ENCODE measurements around the gene IL15. TPM values are rescaled to one million over a fixed set of nuclear protein-coding genes. Genes with fewer than 3 reads are reported as not detected.

Gene IL15
- total RNA-seq, 2 donors from 2014 or later: 1.2 to 2.0 TPM

DNA sequence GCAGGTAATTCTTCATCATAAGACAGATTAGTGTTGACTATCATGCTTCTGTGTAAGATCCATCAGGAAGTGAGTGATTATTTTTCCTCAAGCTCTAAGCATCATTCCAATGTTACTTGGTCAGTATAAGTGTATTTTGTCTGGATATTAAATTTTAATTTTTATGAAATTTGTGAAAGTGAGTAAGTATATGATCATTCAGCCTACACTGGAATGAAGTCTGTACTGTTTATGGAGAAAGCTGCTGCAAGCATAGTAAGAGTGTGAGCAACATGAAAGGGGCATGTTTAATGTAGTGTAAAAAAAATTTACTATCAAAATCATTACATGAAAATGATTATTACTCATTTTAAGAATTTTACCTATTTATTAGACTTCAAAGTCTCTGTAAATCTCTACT lies 84.8 kb downstream of the IL15 start:
- Histone ChIP-seq H3K27me3 (replicated peaks; ENCODE audit: insufficient read depth) (no peaks in the 10 kb centered on the region), H3K4me1 (replicated peaks) (no peaks in the 10 kb centered on the region), H3K36me3 (no peaks in the 10 kb centered on the region), H3K27ac (no peak overlapping the region), H3K4me3 (no peak overlapping the region), H3K9me3 (no peaks in the 10 kb centered on the region)
- no peak for DNase-seq (ENCODE audit: low spot score)
- intact Hi-C loops (cut with DNase I): no loop called here
- TF ChIP-seq, protein P1, sequence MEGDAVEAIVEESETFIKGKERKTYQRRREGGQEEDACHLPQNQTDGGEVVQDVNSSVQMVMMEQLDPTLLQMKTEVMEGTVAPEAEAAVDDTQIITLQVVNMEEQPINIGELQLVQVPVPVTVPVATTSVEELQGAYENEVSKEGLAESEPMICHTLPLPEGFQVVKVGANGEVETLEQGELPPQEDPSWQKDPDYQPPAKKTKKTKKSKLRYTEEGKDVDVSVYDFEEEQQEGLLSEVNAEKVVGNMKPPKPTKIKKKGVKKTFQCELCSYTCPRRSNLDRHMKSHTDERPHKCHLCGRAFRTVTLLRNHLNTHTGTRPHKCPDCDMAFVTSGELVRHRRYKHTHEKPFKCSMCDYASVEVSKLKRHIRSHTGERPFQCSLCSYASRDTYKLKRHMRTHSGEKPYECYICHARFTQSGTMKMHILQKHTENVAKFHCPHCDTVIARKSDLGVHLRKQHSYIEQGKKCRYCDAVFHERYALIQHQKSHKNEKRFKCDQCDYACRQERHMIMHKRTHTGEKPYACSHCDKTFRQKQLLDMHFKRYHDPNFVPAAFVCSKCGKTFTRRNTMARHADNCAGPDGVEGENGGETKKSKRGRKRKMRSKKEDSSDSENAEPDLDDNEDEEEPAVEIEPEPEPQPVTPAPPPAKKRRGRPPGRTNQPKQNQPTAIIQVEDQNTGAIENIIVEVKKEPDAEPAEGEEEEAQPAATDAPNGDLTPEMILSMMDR (IDR thresholded peaks at IDR 0.05): no peak
- TF ChIP-seq POLR2AphosphoS5 (IDR thresholded peaks at IDR 0.05) (no peak), POLR2A (IDR thresholded peaks at IDR 0.05) (no peak)

DNA sequence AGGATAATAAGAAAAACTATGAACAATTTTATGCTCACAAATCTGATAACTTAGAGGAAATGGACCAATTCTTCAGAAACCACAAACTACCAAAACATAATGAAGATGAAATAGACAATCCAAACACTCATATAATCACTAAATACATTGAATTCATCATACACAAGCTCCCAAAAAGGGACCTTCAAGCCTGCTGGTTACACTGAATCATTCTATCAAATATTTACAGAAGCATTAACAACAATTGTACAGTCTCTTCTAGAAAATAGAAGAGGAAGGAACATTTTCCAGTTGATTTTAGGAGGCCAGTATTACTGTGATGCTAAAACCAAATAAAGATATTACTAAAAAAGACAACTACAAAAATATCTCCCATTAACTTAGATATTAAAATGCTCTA lies 88.3 kb downstream of the IL15 start:
- no peak for TF ChIP-seq POLR2A (IDR thresholded peaks at IDR 0.05)
- TF ChIP-seq POLR2AphosphoS5 (IDR thresholded peaks at IDR 0.05): no peak
- TF ChIP-seq, protein P1 (IDR thresholded peaks at IDR 0.05): no peak
- H3K4me1 ChIP-seq (replicated peaks): no peaks in the 10 kb centered on the region
- H3K9me3 ChIP-seq: no peaks in the 10 kb centered on the region
- H3K27me3 ChIP-seq (replicated peaks; ENCODE audit: insufficient read depth): no peaks in the 10 kb centered on the region
- DNase-seq (ENCODE audit: low spot score): no peak
- intact Hi-C loops (cut with DNase I): no loop called here
- H3K4me3 ChIP-seq: no peak overlapping the region
- H3K27ac ChIP-seq: no peak overlapping the region
- H3K36me3 ChIP-seq: no peaks in the 10 kb centered on the region

DNA sequence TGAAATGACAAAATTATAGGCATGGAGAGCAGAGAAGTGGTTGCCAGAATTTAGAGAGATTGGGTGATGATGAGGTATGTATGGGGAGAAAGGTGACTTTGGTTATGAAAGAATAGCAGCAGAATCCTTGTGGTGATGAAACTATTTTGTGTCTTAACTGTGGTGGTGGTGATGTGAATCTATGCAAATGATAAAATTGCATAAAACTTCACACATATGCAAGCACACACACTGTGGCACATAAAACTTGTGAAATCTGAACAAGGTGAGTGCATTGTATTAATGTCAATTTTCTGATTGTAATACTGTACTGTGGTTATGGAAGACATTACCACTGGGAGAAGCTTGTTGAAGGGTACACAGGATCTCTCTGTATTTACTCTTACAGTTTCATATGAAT lies 91.0 kb downstream of the IL15 start:
- TF ChIP-seq, protein P1 (IDR thresholded peaks at IDR 0.05): no peak
- no peak for TF ChIP-seq POLR2A (IDR thresholded peaks at IDR 0.05)
- TF ChIP-seq POLR2AphosphoS5 (IDR thresholded peaks at IDR 0.05): no peak
- H3K27ac ChIP-seq: no peak overlapping the region
- H3K4me3 ChIP-seq: no peak overlapping the region
- intact Hi-C loops (cut with DNase I): no loop called here
- no peaks in the 10 kb centered on the region for H3K36me3 ChIP-seq
- DNase-seq (ENCODE audit: low spot score): no peak
- H3K4me1 ChIP-seq (replicated peaks): no peaks in the 10 kb centered on the region
- H3K27me3 ChIP-seq (replicated peaks; ENCODE audit: insufficient read depth): no peaks in the 10 kb centered on the region
- no peaks in the 10 kb centered on the region for H3K9me3 ChIP-seq

DNA sequence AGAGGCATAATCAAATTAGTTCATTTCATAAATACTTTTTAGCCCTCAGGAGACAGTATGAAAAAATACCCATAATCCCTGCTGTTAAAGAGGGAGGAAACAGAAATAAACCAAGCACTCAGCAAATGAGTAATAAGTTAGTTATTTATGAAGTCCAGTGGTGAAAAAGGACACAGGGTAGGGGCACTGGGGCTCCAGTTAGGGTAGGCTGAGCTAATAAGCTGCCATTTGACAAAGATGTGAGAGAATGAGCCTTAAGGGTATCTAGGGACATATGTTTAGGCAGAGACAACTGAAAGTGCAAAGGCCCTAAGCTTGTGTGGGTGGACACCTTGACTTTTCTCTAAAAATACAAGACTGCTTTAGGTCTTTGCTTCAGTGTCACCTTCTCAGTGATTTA lies 94.4 kb downstream of the IL15 start:
- H3K36me3 ChIP-seq: no peaks in the 10 kb centered on the region

DNA sequence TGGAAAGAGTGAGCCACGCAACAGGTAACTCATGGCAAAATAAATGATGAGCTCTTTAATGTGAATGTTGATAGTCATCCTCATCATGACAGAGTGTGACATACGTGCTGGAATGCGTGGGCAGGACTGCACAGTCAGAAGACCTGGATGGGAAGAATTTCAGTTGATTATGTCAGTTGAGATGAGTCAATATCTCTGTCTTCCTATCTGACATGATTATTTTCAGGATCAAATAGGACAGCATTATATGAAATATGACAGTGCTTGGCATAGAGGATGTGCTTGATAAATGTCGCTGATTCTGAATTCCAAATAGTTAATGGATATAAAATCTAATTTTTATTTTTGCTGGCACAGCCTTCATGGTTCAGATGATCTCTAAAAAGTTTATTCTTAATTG lies 95.1 kb downstream of the IL15 start:
- Histone ChIP-seq H3K4me3 (no peak overlapping the region), H3K27me3 (replicated peaks; ENCODE audit: insufficient read depth) (no peaks in the 10 kb centered on the region), H3K27ac (no peak overlapping the region), H3K36me3 (no peaks in the 10 kb centered on the region), H3K9me3 (no peaks in the 10 kb centered on the region), H3K4me1 (replicated peaks) (no peaks in the 10 kb centered on the region)
- WGBS: 92% methylated on average over 4 of the region's 4 CpGs
- TF ChIP-seq POLR2A (IDR thresholded peaks at IDR 0.05) (no peak), POLR2AphosphoS5 (IDR thresholded peaks at IDR 0.05) (no peak)
- TF ChIP-seq, protein P1 (IDR thresholded peaks at IDR 0.05): no peak
- intact Hi-C loops (cut with DNase I): no loop called here
- no peak for DNase-seq (ENCODE audit: low spot score)

More for the DNA sequence above, 94.4 kb downstream of the IL15 start:
- no peak for TF ChIP-seq POLR2AphosphoS5 (IDR thresholded peaks at IDR 0.05)
- no peak for TF ChIP-seq POLR2A (IDR thresholded peaks at IDR 0.05)
- TF ChIP-seq, protein P1 (IDR thresholded peaks at IDR 0.05): no peak
- intact Hi-C loops (cut with DNase I): no loop called here
- DNase-seq (ENCODE audit: low spot score): no peak
- H3K27me3 ChIP-seq (replicated peaks; ENCODE audit: insufficient read depth): no peaks in the 10 kb centered on the region
- H3K27ac ChIP-seq: no peak overlapping the region
- H3K9me3 ChIP-seq: no peaks in the 10 kb centered on the region
- H3K4me1 ChIP-seq (replicated peaks): no peaks in the 10 kb centered on the region
- no peak overlapping the region for H3K4me3 ChIP-seq

Measured in prostate gland (tissue), 2 donors.